NCI-H526 treated with DMSO at 0.1 percent for 48 hours (cell line): Measurements from ENCODE around the gene PDGFRA.

Source experiments
- DNase-seq: peaks from one replicate; lab custom pipeline; 2025; lab: John Stamatoyannopoulos, UW

Gene PDGFRA

GRCh38 chr4:54228961-54229501 lies at the start of gene PDGFRA:
Gene PDGFRA, plus strand, starts transcription at chr4:54229293. Its CDS starts 29,476 bp downstream, at chr4:54258769.
- no peak for DNase-seq

- no peak for DNase-seq
Observed at GRCh38 chr4:54184581-54184980, 44.5 kb upstream of the PDGFRA start.

GRCh38 chr4:54185044-54185780 lies 43.9 kb upstream of the PDGFRA start:
- DNase-seq, result no peak

GRCh38 chr4:54185866-54186265 lies 43.2 kb upstream of the PDGFRA start:
- DNase-seq, result no peak

GRCh38 chr4:54186371-54186770 lies 42.7 kb upstream of the PDGFRA start:
- no peak for DNase-seq

- DNase-seq, result no peak
Observed at GRCh38 chr4:54187148-54187547, 41.9 kb upstream of the PDGFRA start.

GRCh38 chr4:54189140-54189539 lies 40.0 kb upstream of the PDGFRA start:
- DNase-seq, result no peak

GRCh38 chr4:54192811-54193210 lies 36.3 kb upstream of the PDGFRA start:
- no peak for DNase-seq

GRCh38 chr4:54197926-54198325 lies 31.2 kb upstream of the PDGFRA start:
- no peak for DNase-seq

- DNase-seq, result no peak
Observed at GRCh38 chr4:54199919-54200318, 29.2 kb upstream of the PDGFRA start.

GRCh38 chr4:54209617-54210016 lies 19.5 kb upstream of the PDGFRA start:
- DNase-seq, result no peak

- DNase-seq, result no peak
Observed at GRCh38 chr4:54213001-54213400, 16.1 kb upstream of the PDGFRA start.

GRCh38 chr4:54213761-54214160 lies 15.3 kb upstream of the PDGFRA start:
- DNase-seq, result no peak

GRCh38 chr4:54215379-54216077 lies 13.6 kb upstream of the PDGFRA start:
- no peak for DNase-seq

GRCh38 chr4:54217642-54218495 lies 11.2 kb upstream of the PDGFRA start:
- DNase-seq, result peak; percentile 75

GRCh38 chr4:54218736-54219135 lies 10.4 kb upstream of the PDGFRA start:
- DNase-seq, result no peak

GRCh38 chr4:54224996-54225597 lies 4.0 kb upstream of the PDGFRA start:
- DNase-seq, result no peak

GRCh38 chr4:54225598-54226403 lies 3.3 kb upstream of the PDGFRA start:
- DNase-seq, result no peak

GRCh38 chr4:54226404-54227255 lies 2.5 kb upstream of the PDGFRA start:
- no peak for DNase-seq
